COR-L47 (cell line): ENCODE measurements around the gene AP5B1.

Source experiments
- DNase-seq: peaks from one replicate; lab custom pipeline; 2025; lab: John Stamatoyannopoulos, UW

The AP5B1 gene

GRCh38 chr11:65801153-65801987 is 20.6 kb upstream of the AP5B1 start:
- no peak for DNase-seq

GRCh38 chr11:65798882-65799281 is 18.1 kb upstream of the AP5B1 start:
- no peak for DNase-seq

- no peak for DNase-seq
Observed at GRCh38 chr11:65797711-65798110, 16.9 kb upstream of the AP5B1 start.

- DNase-seq = no peak
Observed at GRCh38 chr11:65796726-65797601, 16.2 kb upstream of the AP5B1 start.

GRCh38 chr11:65794570-65795510 is 14.1 kb upstream of the AP5B1 start:
- no peak for DNase-seq

- peak; percentile 93 for DNase-seq
Observed at GRCh38 chr11:65793625-65794400, 13.0 kb upstream of the AP5B1 start.

GRCh38 chr11:65793144-65793581 is 12.4 kb upstream of the AP5B1 start:
- DNase-seq = peak; percentile 94

GRCh38 chr11:65792456-65792855 is 11.7 kb upstream of the AP5B1 start:
- DNase-seq = no peak

- peak; percentile 78 for DNase-seq
Observed at GRCh38 chr11:65791719-65792213, 11.0 kb upstream of the AP5B1 start.

GRCh38 chr11:65790902-65791650 is 10.3 kb upstream of the AP5B1 start:
- no peak for DNase-seq

- no peak for DNase-seq
Observed at GRCh38 chr11:65790104-65790901, 9.5 kb upstream of the AP5B1 start.

- no peak for DNase-seq
Observed at GRCh38 chr11:65789230-65790103, 8.7 kb upstream of the AP5B1 start.

GRCh38 chr11:65788821-65789220 is 8.0 kb upstream of the AP5B1 start:
- no peak for DNase-seq

GRCh38 chr11:65787649-65788622 is 7.2 kb upstream of the AP5B1 start:
- DNase-seq = no peak

- DNase-seq = peak; percentile 50
Observed at GRCh38 chr11:65786786-65787636, 6.2 kb upstream of the AP5B1 start, which contains the start of gene OVOL1. Gene OVOL1, plus strand, starts transcription at chr11:65787063. Its CDS starts 311 bp downstream, at chr11:65787374.
